GM10248 (cell line): ENCODE results near the gene UFC1.

Experiments used
- CTCF ChIA-PET: fragments of 300-600 bp; sonication (Branson Sonifier 250); formaldehyde crosslinking; extraction: SDS; loops from one replicate; lab custom pipeline; 2021; ENCODE audit warnings: antibody characterized with exemption; lab: Yijun Ruan, JAX
- POLR2A ChIA-PET: fragments of 350-650 bp; sonication (Branson Sonifier 250); formaldehyde crosslinking; extraction: SDS; loops from one replicate; lab custom pipeline; 2020; ENCODE audit warnings: antibody characterized with exemption; lab: Yijun Ruan, JAX
- DNase-seq: peaks from one replicate; pipeline ENCODE4 v3.0.0; 2012; ENCODE audit errors: extremely low spot score
- CTCF ChIP-seq: IDR thresholded peaks from 2 replicates; pipeline ENCODE4 v1.5.1; 2012; ENCODE audit warnings: mild to moderate bottlenecking, low read depth; ENCODE audit errors: extremely low read depth, missing control alignments, control extremely low read depth

Gene UFC1

GRCh38 chr1:161165742-161166668 is 12.2 kb downstream of the UFC1 start, which contains the start of gene PPOX:
Gene PPOX (plus strand): TSS chr1:161166426. CDS start chr1:161166848, 422 bp downstream.
- DNase-seq = peak; percentile 92
- ChIA-PET POLR2A (interaction anchor here (0.5 to 1.7 kb wide), 14 partner anchors 8 to 184 kb away, joined by 3 to 11 read pairs (median 4); partner anchors contain the start of genes ARHGAP30, DEDD, F11R and NDUFS2), CTCF (interaction anchor here (0.7 to 4.5 kb wide), 25 partner anchors 9 to 217 kb away, joined by 3 to 32 read pairs (median 5); partner anchors contain the start of genes B4GALT3, CFAP126, NDUFS2 and NIT1)
- TF ChIP-seq CTCF = peak; percentile 58

GRCh38 chr1:161166669-161167548 is 13.1 kb downstream of the UFC1 start:
- ChIA-PET CTCF (interaction anchor here (0.7 to 4.5 kb wide), 20 partner anchors 10 to 272 kb away, joined by 3 to 32 read pairs (median 6); partner anchors contain the start of genes B4GALT3, TOMM40L and UFC1), POLR2A (interaction anchor here (0.6 to 1.7 kb wide), 7 partner anchors 9 to 121 kb away, joined by 3 to 8 read pairs (median 5); partner anchors contain the start of genes ARHGAP30, NDUFS2, TOMM40L and USF1)
- DNase-seq = no peak
- TF ChIP-seq CTCF = no peak

- CTCF ChIA-PET = interaction anchor here (4.5 kb wide), 1 partner anchor 8 kb away, joined by 22 read pairs; the partner anchor contains the start of gene B4GALT3
- TF ChIP-seq CTCF = no peak
- no peak for DNase-seq
- POLR2A ChIA-PET = no interaction called here
Observed at GRCh38 chr1:161168906-161169305, 15.1 kb downstream of the UFC1 start.

- TF ChIP-seq CTCF = no peak
- CTCF ChIA-PET = interaction anchor here (1.0 to 2.4 kb wide), 4 partner anchors 10 to 55 kb away, joined by 6 to 11 read pairs (median 7); partner anchors contain the start of gene TOMM40L
- no peak for DNase-seq
- POLR2A ChIA-PET = interaction anchor here (0.5 kb wide), 1 partner anchor 50 kb away, joined by 4 read pairs; no protein-coding TSS in a partner anchor
Observed at GRCh38 chr1:161171191-161171590, 17.4 kb downstream of the UFC1 start.

- CTCF ChIA-PET = interaction anchor here (1.0 to 2.4 kb wide), 3 partner anchors 9 to 20 kb away, joined by 6 to 11 read pairs (median 6); no protein-coding TSS in a partner anchor
Observed at GRCh38 chr1:161171696-161172095, 17.9 kb downstream of the UFC1 start.

More at GRCh38 chr1:161171696-161172095, 17.9 kb downstream of the UFC1 start:
- no peak for DNase-seq
- no peak for TF ChIP-seq CTCF
- POLR2A ChIA-PET = no interaction called here
